ENCODE measurements around the gene NFATC3. TPM values are rescaled to one million over a fixed set of nuclear protein-coding genes. Genes with fewer than 3 reads are reported as not detected.
A peak's percentile ranks its signal among the peaks of the same experiment; 100 is the strongest.

NFATC3 gene
- total RNA-seq, 2 experiments from 2014 or later: 84.8 to 94.4 TPM

GRCh38 chr16:68230956-68231355 lies 145.8 kb downstream of the NFATC3 start:
- Mint-ChIP-seq H3K4me3 (no peak overlapping the region), H3K27ac (no peak overlapping the region), H3K27me3 (no peaks in the 10 kb centered on the region), H3K36me3 (ENCODE audit: low read depth) (peaks cover 21% of the 10 kb centered on the region), H3K4me1 (ENCODE audit: low read depth) (peaks cover 34% of the 10 kb centered on the region), H3K9me3 (no peaks in the 10 kb centered on the region)
- CTCF ChIA-PET: no interaction called here
- peaks cover 23% of the 10 kb centered on the region for H3K4me1 ChIP-seq (ENCODE audit: insufficient read depth, low read length)
- POLR2A ChIA-PET: no interaction called here
- intact Hi-C loops (cut with DNase I, micrococcal nuclease): loop anchor here in 1 of 2 experiments (2.0 to 10.0 kb wide), 3 partner anchors 156 to 954 kb away; partner anchors contain the start of gene SNTB2
- ATAC-seq (ENCODE audit: poor library complexity) (no peak), DNase-seq (peak in 1 of 14 experiments; percentile 32)
- TF ChIP-seq CTCF (IDR thresholded peaks at IDR 0.05): no peak
- no peak overlapping the region for H3K4me3 ChIP-seq (ENCODE audit: low read length)
- no peak overlapping the region for H3K27ac ChIP-seq (ENCODE audit: low read depth in 1 of 2, low read length in 2 of 2)
- H3K9me3 ChIP-seq (ENCODE audit: control insufficient read depth in 1 of 2, insufficient read depth in 1 of 2, low read length in 2 of 2): no peaks in the 10 kb centered on the region
- H3K27me3 ChIP-seq (ENCODE audit: control insufficient read depth in 1 of 2, insufficient read depth in 2 of 2, low read length in 2 of 2): no peaks in the 10 kb centered on the region
- peaks cover 49% of the 10 kb centered on the region for H3K36me3 ChIP-seq (ENCODE audit: insufficient read depth, low read length)

- H3K36me3 ChIP-seq (ENCODE audit: insufficient read depth, low read length): peaks cover 43% of the 10 kb centered on the region
- Mint-ChIP-seq H3K27me3 (no peaks in the 10 kb centered on the region), H3K4me3 (no peak overlapping the region), H3K36me3 (ENCODE audit: low read depth) (peaks cover 21% of the 10 kb centered on the region), H3K4me1 (ENCODE audit: low read depth) (peaks cover 35% of the 10 kb centered on the region), H3K9me3 (no peaks in the 10 kb centered on the region), H3K27ac (no peak overlapping the region)
- no peak for TF ChIP-seq CTCF (IDR thresholded peaks at IDR 0.05)
- peak in 1 of 14 experiments; percentile 34 for DNase-seq
- peaks cover 0 to 5% of the 10 kb centered on the region in 2 experiments for H3K9me3 ChIP-seq (ENCODE audit: control insufficient read depth in 1 of 2, insufficient read depth in 1 of 2, low read length in 2 of 2)
- H3K27ac ChIP-seq (ENCODE audit: low read depth in 1 of 2, low read length in 2 of 2): no peak overlapping the region
- H3K4me3 ChIP-seq (ENCODE audit: low read length): no peak overlapping the region
- POLR2A ChIA-PET: no interaction called here
- H3K4me1 ChIP-seq (ENCODE audit: insufficient read depth, low read length): peaks cover 22% of the 10 kb centered on the region
- H3K27me3 ChIP-seq (ENCODE audit: control insufficient read depth in 1 of 2, insufficient read depth in 2 of 2, low read length in 2 of 2): no peaks in the 10 kb centered on the region
- ATAC-seq (ENCODE audit: poor library complexity): no peak
- intact Hi-C loops (cut with DNase I, micrococcal nuclease): loop anchor here in 1 of 2 experiments (2.0 to 10.0 kb wide), 3 partner anchors 157 to 953 kb away; partner anchors contain the start of gene SNTB2
- CTCF ChIA-PET: no interaction called here
These were observed 146.4 kb downstream of the NFATC3 start for GRCh38 chr16:68231384-68232136.

GRCh38 chr16:68232335-68232734 lies 147.2 kb downstream of the NFATC3 start:
- Mint-ChIP-seq H3K4me1 (ENCODE audit: low read depth) (peaks cover 35% of the 10 kb centered on the region), H3K4me3 (no peak overlapping the region), H3K27me3 (no peaks in the 10 kb centered on the region), H3K27ac (no peak overlapping the region), H3K9me3 (no peaks in the 10 kb centered on the region), H3K36me3 (ENCODE audit: low read depth) (peaks cover 16% of the 10 kb centered on the region)
- POLR2A ChIA-PET: interaction anchor here (0.7 kb wide), 1 partner anchor 57 kb away, joined by 4 read pairs; no protein-coding TSS in a partner anchor
- Histone ChIP-seq H3K4me1 (ENCODE audit: insufficient read depth, low read length) (peaks cover 25% of the 10 kb centered on the region), H3K4me3 (ENCODE audit: low read length) (no peak overlapping the region), H3K9me3 (ENCODE audit: control insufficient read depth in 1 of 2, insufficient read depth in 1 of 2, low read length in 2 of 2) (peaks cover 0 to 9% of the 10 kb centered on the region in 2 experiments), H3K27me3 (ENCODE audit: control insufficient read depth in 1 of 2, insufficient read depth in 2 of 2, low read length in 2 of 2) (no peaks in the 10 kb centered on the region), H3K27ac (ENCODE audit: low read depth in 1 of 2, low read length in 2 of 2) (no peak overlapping the region), H3K36me3 (ENCODE audit: insufficient read depth, low read length) (peaks cover 36% of the 10 kb centered on the region)
- TF ChIP-seq CTCF (IDR thresholded peaks at IDR 0.05): no peak
- DNase-seq: peak in 2 of 14 experiments; percentile 35 to 41
- intact Hi-C loops (cut with DNase I, micrococcal nuclease): loop anchor here in 1 of 2 experiments (10.0 kb wide), 2 partner anchors 158 to 952 kb away; partner anchors contain the start of gene SNTB2
- ATAC-seq (ENCODE audit: poor library complexity): no peak
- CTCF ChIA-PET: no interaction called here
